ENCODE results near the gene ATP10B.

The ATP10B gene

GRCh38 chr5:160674901-160675300, 177.1 kb downstream of the ATP10B start:
- no peak for DNase-seq (ENCODE audit: extremely low read depth, low read depth)
- TF ChIP-seq CTCF (IDR thresholded peaks at IDR 0.05; ENCODE audit: low read depth, low read length, missing control alignments): no peak

GRCh38 chr5:160672521-160672920, 179.5 kb downstream of the ATP10B start:
- no peak overlapping the region for H3K4me3 ChIP-seq (replicated peaks; ENCODE audit: low read depth, low read length)
- TF ChIP-seq CTCF (IDR thresholded peaks at IDR 0.05; ENCODE audit: low read depth, low read length, missing control alignments): no peak
- DNase-seq (ENCODE audit: extremely low read depth, low read depth): no peak

More at GRCh38 chr5:160674901-160675300, 177.1 kb downstream of the ATP10B start:
- H3K4me3 ChIP-seq (replicated peaks; ENCODE audit: low read depth, low read length): no peak overlapping the region

- DNase-seq (ENCODE audit: extremely low read depth, low read depth): no peak
- H3K4me3 ChIP-seq (replicated peaks; ENCODE audit: low read depth, low read length): no peak overlapping the region
- TF ChIP-seq CTCF (IDR thresholded peaks at IDR 0.05; ENCODE audit: low read depth, low read length, missing control alignments): no peak
Observed at GRCh38 chr5:160668356-160668755, 183.7 kb downstream of the ATP10B start.

GRCh38 chr5:160667160-160667559, 184.9 kb downstream of the ATP10B start:
- TF ChIP-seq CTCF (IDR thresholded peaks at IDR 0.05; ENCODE audit: low read depth, low read length, missing control alignments): no peak
- H3K4me3 ChIP-seq (replicated peaks; ENCODE audit: low read depth, low read length): no peak overlapping the region
- no peak for DNase-seq (ENCODE audit: extremely low read depth, low read depth)

GRCh38 chr5:160665460-160665859, 186.6 kb downstream of the ATP10B start:
- TF ChIP-seq CTCF (IDR thresholded peaks at IDR 0.05; ENCODE audit: low read depth, low read length, missing control alignments): no peak
- no peak for DNase-seq (ENCODE audit: extremely low read depth, low read depth)
- no peak overlapping the region for H3K4me3 ChIP-seq (replicated peaks; ENCODE audit: low read depth, low read length)

- H3K4me3 ChIP-seq (replicated peaks; ENCODE audit: low read depth, low read length): no peak overlapping the region
- DNase-seq (ENCODE audit: extremely low read depth, low read depth): no peak
- no peak for TF ChIP-seq CTCF (IDR thresholded peaks at IDR 0.05; ENCODE audit: low read depth, low read length, missing control alignments)
Observed at GRCh38 chr5:160660132-160660531, 191.9 kb downstream of the ATP10B start.
